Measurements from ENCODE around the gene DLK1.

Gene DLK1

GRCh38 chr14:100746326-100746725, 19.6 kb downstream of the DLK1 start:
- Histone ChIP-seq H3K4me3 (ENCODE audit: low read depth, low read length) (no peak overlapping the region), H3K27ac (ENCODE audit: low read depth, low read length) (no peak overlapping the region), H3K27me3 (ENCODE audit: control insufficient read depth, insufficient read depth, low read length) (no peaks in the 10 kb centered on the region)

GRCh38 chr14:100747021-100747586, 20.4 kb downstream of the DLK1 start:
- H3K4me1 ChIP-seq (ENCODE audit: control insufficient read depth, insufficient read depth, low read length) = no peaks in the 10 kb centered on the region
- H3K9me3 ChIP-seq (ENCODE audit: control insufficient read depth, insufficient read depth, low read length) = no peaks in the 10 kb centered on the region
- no peak overlapping the region for H3K9ac ChIP-seq (ENCODE audit: low read depth, low read length)
- no peaks in the 10 kb centered on the region for H3K36me3 ChIP-seq (ENCODE audit: control insufficient read depth, insufficient read depth, low read length)
- H3K4me3 ChIP-seq (ENCODE audit: low read depth, low read length) = no peak overlapping the region
- H3K27me3 ChIP-seq (ENCODE audit: control insufficient read depth, insufficient read depth, low read length) = no peaks in the 10 kb centered on the region
- no peak overlapping the region for H3K27ac ChIP-seq (ENCODE audit: low read depth, low read length)

More at GRCh38 chr14:100746326-100746725, 19.6 kb downstream of the DLK1 start:
- no peak overlapping the region for H3K9ac ChIP-seq (ENCODE audit: low read depth, low read length)
- no peaks in the 10 kb centered on the region for H3K4me1 ChIP-seq (ENCODE audit: control insufficient read depth, insufficient read depth, low read length)
- no peaks in the 10 kb centered on the region for H3K36me3 ChIP-seq (ENCODE audit: control insufficient read depth, insufficient read depth, low read length)
- peaks cover 2% of the 10 kb centered on the region; the same call in 1 of the 2 replicates for H3K9me3 ChIP-seq (ENCODE audit: control insufficient read depth, insufficient read depth, low read length)

- Histone ChIP-seq H3K4me3 (ENCODE audit: low read depth, low read length) (no peak overlapping the region), H3K9me3 (ENCODE audit: control insufficient read depth, insufficient read depth, low read length) (no peaks in the 10 kb centered on the region), H3K4me1 (ENCODE audit: control insufficient read depth, insufficient read depth, low read length) (no peaks in the 10 kb centered on the region), H3K36me3 (ENCODE audit: control insufficient read depth, insufficient read depth, low read length) (no peaks in the 10 kb centered on the region), H3K27ac (ENCODE audit: low read depth, low read length) (no peak overlapping the region), H3K27me3 (ENCODE audit: control insufficient read depth, insufficient read depth, low read length) (no peaks in the 10 kb centered on the region), H3K9ac (ENCODE audit: low read depth, low read length) (no peak overlapping the region)
These were observed 21.0 kb downstream of the DLK1 start for GRCh38 chr14:100747736-100748135.

GRCh38 chr14:100748403-100748802, 21.7 kb downstream of the DLK1 start:
- H3K27me3 ChIP-seq (ENCODE audit: control insufficient read depth, insufficient read depth, low read length) = no peaks in the 10 kb centered on the region
- no peaks in the 10 kb centered on the region for H3K4me1 ChIP-seq (ENCODE audit: control insufficient read depth, insufficient read depth, low read length)
- H3K4me3 ChIP-seq (ENCODE audit: low read depth, low read length) = no peak overlapping the region
- no peaks in the 10 kb centered on the region for H3K36me3 ChIP-seq (ENCODE audit: control insufficient read depth, insufficient read depth, low read length)
- H3K9ac ChIP-seq (ENCODE audit: low read depth, low read length) = no peak overlapping the region
- no peak overlapping the region for H3K27ac ChIP-seq (ENCODE audit: low read depth, low read length)
- peaks cover 6% of the 10 kb centered on the region; the same call in 1 of the 2 replicates for H3K9me3 ChIP-seq (ENCODE audit: control insufficient read depth, insufficient read depth, low read length)

- Histone ChIP-seq H3K9ac (ENCODE audit: low read depth, low read length) (no peak overlapping the region), H3K4me1 (ENCODE audit: control insufficient read depth, insufficient read depth, low read length) (no peaks in the 10 kb centered on the region), H3K36me3 (ENCODE audit: control insufficient read depth, insufficient read depth, low read length) (no peaks in the 10 kb centered on the region), H3K4me3 (ENCODE audit: low read depth, low read length) (no peak overlapping the region), H3K27me3 (ENCODE audit: control insufficient read depth, insufficient read depth, low read length) (no peaks in the 10 kb centered on the region; the same call in 1 of the 2 replicates), H3K27ac (ENCODE audit: low read depth, low read length) (no peak overlapping the region), H3K9me3 (ENCODE audit: control insufficient read depth, insufficient read depth, low read length) (peaks cover 6% of the 10 kb centered on the region; the same call in 1 of the 2 replicates)
These were observed 22.3 kb downstream of the DLK1 start for GRCh38 chr14:100748944-100749343.

GRCh38 chr14:100749967-100750597, 23.4 kb downstream of the DLK1 start:
- H3K4me3 ChIP-seq (ENCODE audit: low read depth, low read length) = no peak overlapping the region
- no peaks in the 10 kb centered on the region for H3K36me3 ChIP-seq (ENCODE audit: control insufficient read depth, insufficient read depth, low read length)
- H3K9ac ChIP-seq (ENCODE audit: low read depth, low read length) = no peak overlapping the region
- no peaks in the 10 kb centered on the region for H3K4me1 ChIP-seq (ENCODE audit: control insufficient read depth, insufficient read depth, low read length)
- no peaks in the 10 kb centered on the region; the same call in 1 of the 2 replicates for H3K27me3 ChIP-seq (ENCODE audit: control insufficient read depth, insufficient read depth, low read length)
- H3K9me3 ChIP-seq (ENCODE audit: control insufficient read depth, insufficient read depth, low read length) = peaks cover 6% of the 10 kb centered on the region; the same call in 1 of the 2 replicates
- H3K27ac ChIP-seq (ENCODE audit: low read depth, low read length) = no peak overlapping the region

GRCh38 chr14:100750762-100751699, 24.3 kb downstream of the DLK1 start:
- H3K9me3 ChIP-seq (ENCODE audit: control insufficient read depth, insufficient read depth, low read length) = peaks cover 6% of the 10 kb centered on the region; the same call in 1 of the 2 replicates
- no peak overlapping the region for H3K27ac ChIP-seq (ENCODE audit: low read depth, low read length)
- no peaks in the 10 kb centered on the region for H3K36me3 ChIP-seq (ENCODE audit: control insufficient read depth, insufficient read depth, low read length)
- no peak overlapping the region for H3K4me3 ChIP-seq (ENCODE audit: low read depth, low read length)
- no peaks in the 10 kb centered on the region; the same call in 1 of the 2 replicates for H3K27me3 ChIP-seq (ENCODE audit: control insufficient read depth, insufficient read depth, low read length)
- H3K4me1 ChIP-seq (ENCODE audit: control insufficient read depth, insufficient read depth, low read length) = no peaks in the 10 kb centered on the region
- H3K9ac ChIP-seq (ENCODE audit: low read depth, low read length) = no peak overlapping the region

GRCh38 chr14:100754020-100754419, 27.3 kb downstream of the DLK1 start:
- no peaks in the 10 kb centered on the region; the same call in 1 of the 2 replicates for H3K27me3 ChIP-seq (ENCODE audit: control insufficient read depth, insufficient read depth, low read length)
- no peak overlapping the region for H3K27ac ChIP-seq (ENCODE audit: low read depth, low read length)
- H3K4me3 ChIP-seq (ENCODE audit: low read depth, low read length) = no peak overlapping the region
- no peaks in the 10 kb centered on the region for H3K36me3 ChIP-seq (ENCODE audit: control insufficient read depth, insufficient read depth, low read length)
- no peaks in the 10 kb centered on the region for H3K4me1 ChIP-seq (ENCODE audit: control insufficient read depth, insufficient read depth, low read length)
- no peak overlapping the region for H3K9ac ChIP-seq (ENCODE audit: low read depth, low read length)
- H3K9me3 ChIP-seq (ENCODE audit: control insufficient read depth, insufficient read depth, low read length) = peaks cover 6% of the 10 kb centered on the region; the same call in 1 of the 2 replicates

- no peaks in the 10 kb centered on the region for H3K36me3 ChIP-seq (ENCODE audit: control insufficient read depth, insufficient read depth, low read length)
- H3K9me3 ChIP-seq (ENCODE audit: control insufficient read depth, insufficient read depth, low read length) = peaks cover 6% of the 10 kb centered on the region; the same call in 1 of the 2 replicates
- H3K9ac ChIP-seq (ENCODE audit: low read depth, low read length) = no peak overlapping the region
- no peak overlapping the region for H3K4me3 ChIP-seq (ENCODE audit: low read depth, low read length)
- H3K27me3 ChIP-seq (ENCODE audit: control insufficient read depth, insufficient read depth, low read length) = no peaks in the 10 kb centered on the region; the same call in 1 of the 2 replicates
- H3K4me1 ChIP-seq (ENCODE audit: control insufficient read depth, insufficient read depth, low read length) = no peaks in the 10 kb centered on the region
- H3K27ac ChIP-seq (ENCODE audit: low read depth, low read length) = no peak overlapping the region
These were observed 29.0 kb downstream of the DLK1 start for GRCh38 chr14:100755649-100756048.

GRCh38 chr14:100761481-100761880, 34.8 kb downstream of the DLK1 start:
- H3K9ac ChIP-seq (ENCODE audit: low read depth, low read length) = no peak overlapping the region
- no peaks in the 10 kb centered on the region for H3K27me3 ChIP-seq (ENCODE audit: control insufficient read depth, insufficient read depth, low read length)
- no peaks in the 10 kb centered on the region for H3K36me3 ChIP-seq (ENCODE audit: control insufficient read depth, insufficient read depth, low read length)
- H3K4me1 ChIP-seq (ENCODE audit: control insufficient read depth, insufficient read depth, low read length) = no peaks in the 10 kb centered on the region
- H3K9me3 ChIP-seq (ENCODE audit: control insufficient read depth, insufficient read depth, low read length) = no peaks in the 10 kb centered on the region
- no peak overlapping the region for H3K27ac ChIP-seq (ENCODE audit: low read depth, low read length)
- H3K4me3 ChIP-seq (ENCODE audit: low read depth, low read length) = no peak overlapping the region
